Measurements from ENCODE around the gene KRT85. TPM values are rescaled to one million over a fixed set of nuclear protein-coding genes. Genes with fewer than 3 reads are reported as not detected.

KRT85 gene
- total and polyA plus RNA-seq, 7 experiments from 2014 or later = not detected

DNA sequence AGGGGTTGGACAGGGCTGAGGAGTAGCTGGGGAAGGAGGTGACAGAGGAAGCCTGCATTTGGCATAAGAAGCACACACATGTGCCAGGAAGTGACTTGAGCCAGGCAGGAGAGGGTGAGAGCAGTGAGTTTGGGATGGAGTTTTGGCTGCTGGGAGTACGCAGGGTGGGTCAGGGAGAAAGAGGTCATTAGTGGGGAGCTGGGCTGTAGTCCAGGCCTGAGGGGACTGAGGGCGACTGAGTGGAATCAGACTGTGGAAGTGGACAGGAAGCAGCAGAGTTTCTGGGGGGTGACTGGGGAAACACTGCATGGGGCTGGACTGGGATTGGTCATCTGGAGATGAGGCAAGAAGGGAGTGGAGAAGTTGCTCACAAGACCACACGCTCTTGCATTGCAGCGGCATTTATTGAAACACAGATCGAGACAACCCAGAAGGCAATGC lies 7.6 kb downstream of the KRT85 start:
- H3K9me3 ChIP-seq (ENCODE audit: control insufficient read depth in 2 of 3, low read length in 3 of 3) = no peaks in the 10 kb centered on the region
- H3K27ac Mint-ChIP-seq = peak overlapping the region in 5 of 9 donors; percentile 6 to 57 (median 35)
- no peaks in the 10 kb centered on the region for H3K36me3 Mint-ChIP-seq
- peaks cover 0 to 13% (median 2%) of the 10 kb centered on the region in 5 donors for H3K27me3 Mint-ChIP-seq
- DNase-seq (no peak), ATAC-seq (no peak)
- H3K4me1 ChIP-seq (ENCODE audit: control insufficient read depth in 2 of 2, insufficient read depth in 2 of 2, low read length in 2 of 2) = peaks cover 14 to 16% of the 10 kb centered on the region in 2 donors
- no peaks in the 10 kb centered on the region for H3K9me3 Mint-ChIP-seq
- H3K4me3 Mint-ChIP-seq = peak overlapping the region in 1 of 10 donors; percentile 67
- H3K4me1 Mint-ChIP-seq = peaks cover 13 to 29% (median 23%) of the 10 kb centered on the region in 7 donors
- no peak overlapping the region for H3K4me3 ChIP-seq (ENCODE audit: low read length)
- ChIA-PET CTCF (interaction anchor here (0.9 to 1.5 kb wide), 2 partner anchors 16 to 526 kb away, joined by 3 read pairs; no protein-coding TSS in a partner anchor), POLR2A (no interaction called here)
- H3K27ac ChIP-seq (ENCODE audit: low read depth, low read length) = no peak overlapping the region
- H3K27me3 ChIP-seq (ENCODE audit: control insufficient read depth in 2 of 2, insufficient read depth in 2 of 2, low read length in 2 of 2) = no peaks in the 10 kb centered on the region
- intact Hi-C loops (cut with micrococcal nuclease) = no loop called here
- no peaks in the 10 kb centered on the region for H3K36me3 ChIP-seq (ENCODE audit: control insufficient read depth in 2 of 3, insufficient read depth in 3 of 3, low read length in 3 of 3)

DNA sequence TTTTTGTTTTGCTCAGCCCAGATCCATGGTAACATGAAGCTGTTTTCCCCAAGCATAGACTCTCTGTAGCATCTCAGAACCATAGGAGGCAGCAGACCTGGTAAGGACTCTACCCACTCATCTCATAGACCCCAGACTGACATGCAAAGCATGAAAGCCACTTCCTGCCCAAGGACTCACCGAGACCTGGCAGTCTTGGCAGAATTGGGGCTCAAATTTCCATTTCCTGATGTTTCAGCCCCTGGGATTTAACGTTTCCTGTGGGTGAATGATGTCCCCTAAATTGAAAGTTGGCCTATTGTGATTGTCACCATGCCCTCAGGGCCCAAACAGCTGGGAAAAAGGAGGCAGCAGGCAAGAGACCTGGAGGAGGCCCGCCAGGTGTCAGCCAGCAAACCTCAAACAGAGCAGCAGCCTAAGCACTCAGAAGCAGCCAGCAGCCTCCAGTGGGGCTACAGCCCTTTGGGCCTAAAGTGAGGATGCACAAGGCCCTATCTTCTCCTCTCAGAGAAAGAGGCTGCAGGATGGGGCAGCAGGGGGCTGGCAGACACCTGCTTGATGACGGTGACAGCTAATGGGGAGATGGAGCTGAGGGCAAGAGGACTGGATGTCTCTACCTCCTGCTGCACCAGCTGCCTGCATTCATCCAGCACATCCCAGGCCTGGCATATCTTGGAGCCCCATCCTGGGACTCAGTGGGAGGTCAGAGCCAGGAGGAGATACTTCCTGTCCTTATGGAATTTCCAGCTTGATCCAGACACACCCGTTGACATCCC lies 8.5 kb downstream of the KRT85 start:
- Histone ChIP-seq H3K36me3 (ENCODE audit: control insufficient read depth in 2 of 3, insufficient read depth in 3 of 3, low read length in 3 of 3) (no peaks in the 10 kb centered on the region), H3K9me3 (ENCODE audit: control insufficient read depth in 2 of 3, low read length in 3 of 3) (no peaks in the 10 kb centered on the region), H3K27ac (ENCODE audit: low read depth, low read length) (no peak overlapping the region), H3K4me1 (ENCODE audit: control insufficient read depth in 2 of 2, insufficient read depth in 2 of 2, low read length in 2 of 2) (peaks cover 14 to 16% of the 10 kb centered on the region in 2 donors), H3K27me3 (ENCODE audit: control insufficient read depth in 2 of 2, insufficient read depth in 2 of 2, low read length in 2 of 2) (no peaks in the 10 kb centered on the region), H3K4me3 (ENCODE audit: low read length) (no peak overlapping the region)
- Mint-ChIP-seq H3K4me1 (peaks cover 13 to 29% (median 23%) of the 10 kb centered on the region in 7 donors), H3K36me3 (no peaks in the 10 kb centered on the region), H3K4me3 (peak overlapping the region in 6 of 10 donors; percentile 4 to 67 (median 44)), H3K9me3 (no peaks in the 10 kb centered on the region), H3K27me3 (peaks cover 0 to 13% (median 0%) of the 10 kb centered on the region in 5 donors), H3K27ac (peak overlapping the region in 7 of 9 donors; percentile 4 to 78 (median 59))
- intact Hi-C loops (cut with micrococcal nuclease) = no loop called here
- peak; percentile 69 for ATAC-seq
- ChIA-PET CTCF (interaction anchor here (0.6 to 1.5 kb wide), 4 partner anchors 16 to 527 kb away, joined by 3 to 4 read pairs (median 3); no protein-coding TSS in a partner anchor), POLR2A (interaction anchor here (0.7 kb wide), 1 partner anchor 29 kb away, joined by 3 read pairs; no protein-coding TSS in a partner anchor)
- DNase-seq = peak in 6 of 9 donors; percentile 10 to 57 (median 41)

DNA sequence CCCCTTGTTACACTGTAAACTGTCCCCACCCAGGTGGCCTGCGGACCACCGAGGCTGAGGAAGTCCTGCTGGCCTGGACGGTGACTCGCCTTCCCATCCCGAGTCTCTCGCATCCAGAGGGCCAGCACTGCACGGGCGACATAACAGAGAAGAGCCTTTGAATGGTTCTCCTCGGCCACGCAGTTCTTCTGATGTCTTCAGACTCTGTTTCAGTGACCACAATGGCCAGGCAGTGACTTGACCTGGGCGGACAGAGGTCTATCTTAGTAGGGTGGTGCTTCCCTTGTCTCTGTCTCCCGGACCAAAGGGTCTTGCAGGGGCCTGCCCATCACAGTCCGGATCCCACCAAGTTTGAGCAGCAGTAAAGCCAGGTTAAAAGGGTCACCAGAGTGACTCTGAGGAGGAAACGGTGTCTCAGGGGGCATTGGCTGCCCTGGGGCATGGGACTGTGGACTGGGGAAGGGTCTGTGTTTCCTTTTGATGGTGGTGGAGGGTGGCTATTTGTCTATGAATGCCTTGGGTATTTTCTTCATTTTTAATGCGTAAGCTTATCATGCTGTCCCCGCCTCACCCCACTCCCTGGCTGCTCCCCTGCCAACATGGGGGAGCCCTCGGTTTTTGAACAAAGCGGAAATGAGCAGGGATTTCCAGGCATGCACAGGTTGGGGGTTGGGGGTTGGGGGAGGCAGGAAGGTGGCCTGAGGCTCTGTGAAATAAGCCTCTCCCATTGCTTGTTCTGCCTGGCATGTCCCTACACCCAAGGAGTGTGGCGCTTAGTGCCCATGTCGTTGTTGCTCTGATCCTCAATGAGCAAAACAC lies 10.3 kb downstream of the KRT85 start:
- Histone ChIP-seq H3K36me3 (ENCODE audit: control insufficient read depth in 2 of 3, insufficient read depth in 3 of 3, low read length in 3 of 3) (no peaks in the 10 kb centered on the region), H3K4me1 (ENCODE audit: control insufficient read depth in 2 of 2, insufficient read depth in 2 of 2, low read length in 2 of 2) (peaks cover 19 to 21% of the 10 kb centered on the region in 2 donors), H3K4me3 (ENCODE audit: low read length) (no peak overlapping the region), H3K9me3 (ENCODE audit: control insufficient read depth in 2 of 3, low read length in 3 of 3) (no peaks in the 10 kb centered on the region), H3K27me3 (ENCODE audit: control insufficient read depth in 2 of 2, insufficient read depth in 2 of 2, low read length in 2 of 2) (no peaks in the 10 kb centered on the region), H3K27ac (ENCODE audit: low read depth, low read length) (no peak overlapping the region)
- POLR2A ChIA-PET = no interaction called here
- Mint-ChIP-seq H3K27me3 (peaks cover 0 to 19% (median 4%) of the 10 kb centered on the region in 5 donors), H3K36me3 (no peaks in the 10 kb centered on the region), H3K9me3 (no peaks in the 10 kb centered on the region), H3K4me3 (no peak overlapping the region), H3K4me1 (peaks cover 13 to 41% (median 35%) of the 10 kb centered on the region in 7 donors), H3K27ac (no peak overlapping the region)
- ATAC-seq (no peak), DNase-seq (no peak)
- intact Hi-C loops (cut with micrococcal nuclease) = no loop called here
- CTCF ChIA-PET = no interaction called here

DNA sequence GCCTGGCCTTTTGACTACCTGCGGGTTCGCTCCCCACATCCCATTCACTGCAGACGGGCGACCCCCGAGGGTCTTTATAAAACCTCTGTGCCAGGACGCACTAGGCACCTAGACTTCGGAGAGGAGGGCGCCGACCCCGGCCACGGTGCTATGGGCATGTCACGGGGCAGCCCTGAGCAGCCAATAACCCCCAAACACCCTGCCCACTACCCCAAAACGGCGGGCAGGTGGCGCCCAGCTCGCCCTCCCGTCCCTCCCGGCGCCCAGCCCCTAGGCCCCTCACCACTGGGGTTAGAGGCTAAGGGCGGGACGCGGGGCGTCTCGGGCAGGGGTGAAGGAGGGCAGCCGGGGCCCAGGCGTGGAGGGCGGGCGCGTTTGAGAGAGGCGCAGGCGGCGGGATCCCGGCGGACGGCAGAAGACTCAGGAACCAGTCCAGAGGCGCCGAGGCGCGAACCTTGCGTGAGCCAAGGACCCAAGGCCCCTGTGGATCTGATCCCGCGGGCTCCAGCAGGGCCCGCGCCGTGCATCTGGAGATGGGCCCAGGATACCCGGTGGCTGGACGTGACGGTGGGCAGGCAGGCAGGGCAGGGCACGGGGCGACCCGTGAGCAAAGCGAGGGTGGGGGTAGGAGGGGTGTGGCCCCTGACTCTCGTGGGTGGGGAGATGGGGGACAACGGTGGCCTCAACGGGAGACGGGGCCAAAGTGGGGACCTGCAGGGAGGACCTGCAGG lies 11.1 kb downstream of the KRT85 start:
- no peak overlapping the region for H3K27ac Mint-ChIP-seq
- Histone ChIP-seq H3K4me1 (ENCODE audit: control insufficient read depth in 2 of 2, insufficient read depth in 2 of 2, low read length in 2 of 2) (peaks cover 23 to 29% of the 10 kb centered on the region in 2 donors), H3K27ac (ENCODE audit: low read depth, low read length) (no peak overlapping the region), H3K9me3 (ENCODE audit: control insufficient read depth in 2 of 3, low read length in 3 of 3) (no peaks in the 10 kb centered on the region), H3K36me3 (ENCODE audit: control insufficient read depth in 2 of 3, insufficient read depth in 3 of 3, low read length in 3 of 3) (no peaks in the 10 kb centered on the region), H3K4me3 (ENCODE audit: low read length) (no peak overlapping the region), H3K27me3 (ENCODE audit: control insufficient read depth in 2 of 2, insufficient read depth in 2 of 2, low read length in 2 of 2) (no peaks in the 10 kb centered on the region)
- DNase-seq = no peak
- no peak for ATAC-seq
- peaks cover 16 to 48% (median 42%) of the 10 kb centered on the region in 7 donors for H3K4me1 Mint-ChIP-seq
- H3K4me3 Mint-ChIP-seq = no peak overlapping the region
- POLR2A ChIA-PET = no interaction called here
- CTCF ChIA-PET = no interaction called here
- intact Hi-C loops (cut with micrococcal nuclease) = no loop called here
- no peaks in the 10 kb centered on the region for H3K36me3 Mint-ChIP-seq
- H3K9me3 Mint-ChIP-seq = peaks cover 0 to 3% (median 0%) of the 10 kb centered on the region in 11 donors
- peaks cover 0 to 19% (median 4%) of the 10 kb centered on the region in 5 donors for H3K27me3 Mint-ChIP-seq

DNA sequence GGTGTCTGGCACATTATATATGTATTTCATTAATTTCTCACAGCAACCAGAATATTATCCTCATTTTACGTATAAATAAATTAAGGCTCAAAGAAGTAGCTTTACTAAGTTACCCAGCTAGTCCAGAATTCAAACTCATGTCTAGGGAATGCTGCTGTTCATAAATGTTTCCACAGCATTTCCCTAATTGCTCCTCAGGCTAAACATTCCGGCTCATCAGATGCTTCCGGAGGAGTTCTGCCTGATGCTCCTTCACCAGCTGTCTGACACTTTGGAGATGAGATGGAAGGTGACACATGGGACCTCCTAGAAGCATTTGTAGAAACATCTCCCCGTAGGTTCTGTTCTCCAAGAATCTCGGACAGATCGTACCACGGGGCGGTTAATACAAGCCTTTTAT lies 12.1 kb downstream of the KRT85 start:
- no peaks in the 10 kb centered on the region for H3K9me3 ChIP-seq (ENCODE audit: control insufficient read depth in 2 of 3, low read length in 3 of 3)
- no peaks in the 10 kb centered on the region for H3K27me3 ChIP-seq (ENCODE audit: control insufficient read depth in 2 of 2, insufficient read depth in 2 of 2, low read length in 2 of 2)
- H3K27ac ChIP-seq (ENCODE audit: low read depth, low read length) = no peak overlapping the region
- Mint-ChIP-seq H3K27me3 (peaks cover 0 to 19% (median 4%) of the 10 kb centered on the region in 5 donors), H3K9me3 (peaks cover 0 to 3% (median 0%) of the 10 kb centered on the region in 11 donors), H3K4me1 (peaks cover 16 to 52% (median 47%) of the 10 kb centered on the region in 7 donors), H3K36me3 (no peaks in the 10 kb centered on the region), H3K4me3 (no peak overlapping the region), H3K27ac (no peak overlapping the region)
- ChIA-PET CTCF (interaction anchor here (0.6 kb wide), 1 partner anchor 25 kb away, joined by 5 read pairs; no protein-coding TSS in a partner anchor), POLR2A (no interaction called here)
- DNase-seq (no peak), ATAC-seq (no peak)
- peaks cover 29 to 33% of the 10 kb centered on the region in 2 donors for H3K4me1 ChIP-seq (ENCODE audit: control insufficient read depth in 2 of 2, insufficient read depth in 2 of 2, low read length in 2 of 2)
- no peaks in the 10 kb centered on the region for H3K36me3 ChIP-seq (ENCODE audit: control insufficient read depth in 2 of 3, insufficient read depth in 3 of 3, low read length in 3 of 3)
- intact Hi-C loops (cut with micrococcal nuclease) = no loop called here
- H3K4me3 ChIP-seq (ENCODE audit: low read length) = no peak overlapping the region

DNA sequence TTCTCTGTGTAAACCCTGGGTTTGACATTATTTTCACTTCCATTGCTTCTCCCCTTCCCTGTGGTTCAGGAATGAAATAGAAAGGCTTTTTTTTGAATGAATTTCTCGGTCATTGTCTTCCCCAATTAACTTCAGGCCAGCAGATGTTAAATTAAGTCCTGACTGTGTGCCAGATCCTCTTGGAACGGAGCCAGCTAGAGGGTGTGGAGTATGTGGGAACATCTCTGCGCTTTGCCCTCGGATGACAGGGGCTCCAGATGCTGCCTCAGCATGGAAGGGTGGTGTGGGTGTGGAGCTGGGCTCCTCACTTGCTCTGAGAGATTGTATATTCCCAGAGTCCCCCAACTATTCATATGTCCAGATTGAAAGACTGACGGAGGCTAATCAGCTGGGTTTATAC lies 13.1 kb downstream of the KRT85 start:
- H3K4me3 Mint-ChIP-seq = no peak overlapping the region
- ChIA-PET POLR2A (no interaction called here), CTCF (no interaction called here)
- peaks cover 0 to 22% (median 4%) of the 10 kb centered on the region in 5 donors for H3K27me3 Mint-ChIP-seq
- H3K36me3 ChIP-seq (ENCODE audit: control insufficient read depth in 2 of 3, insufficient read depth in 3 of 3, low read length in 3 of 3) = no peaks in the 10 kb centered on the region
- H3K36me3 Mint-ChIP-seq = no peaks in the 10 kb centered on the region
- no peak overlapping the region for H3K4me3 ChIP-seq (ENCODE audit: low read length)
- DNase-seq (no peak), ATAC-seq (no peak)
- peaks cover 25 to 31% of the 10 kb centered on the region in 2 donors for H3K4me1 ChIP-seq (ENCODE audit: control insufficient read depth in 2 of 2, insufficient read depth in 2 of 2, low read length in 2 of 2)
- H3K27ac ChIP-seq (ENCODE audit: low read depth, low read length) = no peak overlapping the region
- no peak overlapping the region for H3K27ac Mint-ChIP-seq
- H3K9me3 ChIP-seq (ENCODE audit: control insufficient read depth in 2 of 3, low read length in 3 of 3) = no peaks in the 10 kb centered on the region
- intact Hi-C loops (cut with micrococcal nuclease) = no loop called here
- peaks cover 0 to 3% (median 0%) of the 10 kb centered on the region in 11 donors for H3K9me3 Mint-ChIP-seq
- no peaks in the 10 kb centered on the region for H3K27me3 ChIP-seq (ENCODE audit: control insufficient read depth in 2 of 2, insufficient read depth in 2 of 2, low read length in 2 of 2)
- H3K4me1 Mint-ChIP-seq = peaks cover 12 to 45% (median 39%) of the 10 kb centered on the region in 7 donors
